H9 (cell line): ENCODE measurements around the gene HDAC3. TPM values are rescaled to one million over a fixed set of nuclear protein-coding genes. Genes with fewer than 3 reads are reported as not detected.

ENCODE experiments used
- DNase-seq: peaks from one replicate; pipeline ENCODE4 v3.0.0-alpha.2; 2017
- H2AFZ ChIP-seq: one replicate; pipeline ENCODE4 v1.6.1; 2013; ENCODE audit warnings: mild to moderate bottlenecking, low read length, control low read depth, moderate library complexity
- H2AK5ac ChIP-seq: 2 replicates; pipeline ENCODE4 v1.6.1; 2013; ENCODE audit warnings: low read length, control low read depth, mixed read lengths; ENCODE audit not compliant: insufficient read length
- H2BK120ac ChIP-seq: one replicate; pipeline ENCODE4 v1.6.1; 2013; ENCODE audit warnings: low read depth, mild to moderate bottlenecking, low read length, control low read depth, inconsistent platforms; ENCODE audit not compliant: poor library complexity, severe bottlenecking
- H2BK12ac ChIP-seq: 2 replicates; pipeline ENCODE4 v1.6.1; 2013; ENCODE audit warnings: low read length, control low read depth, mixed read lengths, low read depth; ENCODE audit not compliant: insufficient read length
- H2BK15ac ChIP-seq: 2 replicates; pipeline ENCODE4 v1.6.1; 2013; ENCODE audit warnings: low read depth, low read length, control low read depth
- H2BK20ac ChIP-seq: one replicate; pipeline ENCODE4 v1.6.1; 2013; ENCODE audit warnings: low read depth, mild to moderate bottlenecking, low read length, control low read depth, inconsistent platforms; ENCODE audit not compliant: poor library complexity, severe bottlenecking
- H2BK5ac ChIP-seq: 2 replicates; pipeline ENCODE4 v1.6.1; 2013; ENCODE audit warnings: low read length, control low read depth, mixed read lengths; ENCODE audit not compliant: insufficient read length
- H3K14ac ChIP-seq: 2 replicates; pipeline ENCODE4 v1.6.1; 2013; ENCODE audit warnings: low read length, control low read depth; ENCODE audit not compliant: insufficient read depth
- H3K18ac ChIP-seq: 2 replicates; pipeline ENCODE4 v1.6.1; 2013; ENCODE audit warnings: low read depth, mild to moderate bottlenecking, mixed read lengths, low read length, control low read depth; ENCODE audit not compliant: insufficient read length
- H3K23ac ChIP-seq: 2 replicates; pipeline ENCODE4 v1.6.1; 2013; ENCODE audit warnings: low read length, control low read depth, mixed read lengths, low read depth; ENCODE audit not compliant: insufficient read length
- H3K23me2 ChIP-seq: 2 replicates; pipeline ENCODE4 v1.6.1; 2013; ENCODE audit warnings: low read depth, mild to moderate bottlenecking, mixed read lengths, low read length, control low read depth; ENCODE audit not compliant: insufficient read length, poor library complexity, severe bottlenecking
- H3K27ac ChIP-seq: 2 replicates; pipeline ENCODE4 v1.5.1; 2013; ENCODE audit warnings: low read length, control low read depth, mixed read lengths, low read depth; ENCODE audit not compliant: insufficient read length
- H3K27me3 ChIP-seq: 2 replicates; pipeline ENCODE4 v1.6.1; 2013; ENCODE audit warnings: low read length, control low read depth, inconsistent platforms; ENCODE audit not compliant: insufficient read depth
- H3K4ac ChIP-seq: 2 replicates; pipeline ENCODE4 v1.6.1; 2013; ENCODE audit warnings: low read depth, mild to moderate bottlenecking, control low read depth, inconsistent platforms, low read length, moderate library complexity
- H3K4me1 ChIP-seq: 2 replicates; pipeline ENCODE4 v1.6.1; 2013; ENCODE audit warnings: low read length, control low read depth, inconsistent platforms; ENCODE audit not compliant: insufficient read depth
- H3K4me2 ChIP-seq: 2 replicates; pipeline ENCODE4 v1.6.1; 2013; ENCODE audit warnings: low read length, control low read depth, mixed read lengths; ENCODE audit not compliant: insufficient read length, insufficient read depth
- H3K56ac ChIP-seq: 2 replicates; pipeline ENCODE4 v1.6.1; 2013; ENCODE audit warnings: low read depth, mild to moderate bottlenecking, mixed read lengths, low read length, control low read depth; ENCODE audit not compliant: insufficient read length
- H3K79me1 ChIP-seq: 2 replicates; pipeline ENCODE4 v1.6.1; 2013; ENCODE audit warnings: low read depth, mild to moderate bottlenecking, moderate library complexity, low read length, control low read depth, inconsistent platforms; ENCODE audit not compliant: insufficient read depth, poor library complexity, severe bottlenecking
- H3K79me2 ChIP-seq: 2 replicates; pipeline ENCODE4 v1.6.1; 2013; ENCODE audit warnings: low read length, control low read depth, inconsistent platforms; ENCODE audit not compliant: insufficient read depth
- H3K9ac ChIP-seq: 2 replicates; pipeline ENCODE4 v1.6.1; 2013; ENCODE audit warnings: low read length, control low read depth, mixed read lengths; ENCODE audit not compliant: insufficient read length; ENCODE audit errors: extremely low read depth
- H3K9me3 ChIP-seq: one replicate; pipeline ENCODE4 v1.6.1; 2013; ENCODE audit warnings: low read depth, low read length, inconsistent platforms; ENCODE audit not compliant: control insufficient read depth
- H3T11ph ChIP-seq: one replicate; pipeline ENCODE4 v1.6.1; 2013; ENCODE audit warnings: mild to moderate bottlenecking, low read length, control low read depth, inconsistent platforms
- H4K20me1 ChIP-seq: one replicate; pipeline ENCODE4 v1.6.1; 2013; ENCODE audit not compliant: control insufficient read depth, insufficient read length, insufficient read depth
- H4K5ac ChIP-seq: 2 replicates; pipeline ENCODE4 v1.6.1; 2013; ENCODE audit warnings: low read depth, mild to moderate bottlenecking, mixed read lengths, low read length, control low read depth; ENCODE audit not compliant: insufficient read length
- H4K8ac ChIP-seq: replicated peaks from 2 replicates; pipeline ENCODE4 v1.6.1; 2013; ENCODE audit warnings: low read length, control low read depth, mixed read lengths, low read depth; ENCODE audit not compliant: insufficient read length
- H4K91ac ChIP-seq: 2 replicates; pipeline ENCODE4 v1.6.1; 2013; ENCODE audit warnings: low read depth, mild to moderate bottlenecking, moderate library complexity, mixed read lengths, low read length, control low read depth; ENCODE audit not compliant: insufficient read length
- H3K27ac Mint-ChIP-seq, 3 experiments: 2 replicates in 2 of 3; 3 replicates in 1 of 3; pipeline ENCODE4 v1.8.0; 2020 to 2021; ENCODE audit warnings: mixed read lengths in 3 of 3, mild to moderate bottlenecking in 1 of 3, moderate library complexity in 1 of 3
- H3K27me3 Mint-ChIP-seq: 2 replicates; pipeline ENCODE4 v1.8.0; 2021; ENCODE audit warnings: low read depth, mild to moderate bottlenecking, moderate library complexity, mixed read lengths
- H3K36me3 Mint-ChIP-seq, 3 experiments: 2 replicates in 2 of 3; 3 replicates in 1 of 3; pipeline ENCODE4 v1.8.0; 2020 to 2021; ENCODE audit warnings: low read depth in 3 of 3, mixed read lengths in 3 of 3; ENCODE audit not compliant: insufficient read depth in 1 of 3
- H3K4me1 Mint-ChIP-seq, 2 experiments: 2 replicates each; pipeline ENCODE4 v1.8.0; 2020; ENCODE audit warnings: mixed read lengths in 2 of 2
- H3K4me3 Mint-ChIP-seq, 2 experiments: 2 replicates in 1 of 2; 3 replicates in 1 of 2; pipeline ENCODE4 v1.8.0; 2020 to 2021; ENCODE audit warnings: mild to moderate bottlenecking in 2 of 2, mixed read lengths in 2 of 2, moderate library complexity in 1 of 2
- H3K9me3 Mint-ChIP-seq, 2 experiments: 2 replicates in 1 of 2; 3 replicates in 1 of 2; pipeline ENCODE4 v1.8.0; 2020; ENCODE audit warnings: mild to moderate bottlenecking in 2 of 2, mixed read lengths in 2 of 2, moderate library complexity in 1 of 2
- WGBS: extraction: QIAGEN DNeasy Blood & Tissue Kit; methylation state at CpG from one replicate; pipeline ENCODE4 v1.1.7; 2013; ENCODE audit warnings: missing lambda C conversion rate, low lambda C conversion rate, mixed read lengths; ENCODE audit not compliant: insufficient read length; ENCODE audit errors: extremely low coverage; 5-methylcytosine and 5-hydroxymethylcytosine counted together
- total RNA-seq: library from RNA; stranded (reverse); gene quantifications from 2 replicates; pipeline ENCODE4 v1.2.1, GENCODE V29; 2021
- TF ChIP-seq, protein P1 (sequence below): fragments of 200-600 bp; sonication (generic); conservative IDR thresholded peaks from 3 replicates; pipeline ENCODE4 v1.8.0; 2021; ENCODE audit warnings: antibody characterized with exemption, mild to moderate bottlenecking

HDAC3 gene
- total RNA-seq, 1 experiment from 2014 or later: 98.3 TPM

DNA sequence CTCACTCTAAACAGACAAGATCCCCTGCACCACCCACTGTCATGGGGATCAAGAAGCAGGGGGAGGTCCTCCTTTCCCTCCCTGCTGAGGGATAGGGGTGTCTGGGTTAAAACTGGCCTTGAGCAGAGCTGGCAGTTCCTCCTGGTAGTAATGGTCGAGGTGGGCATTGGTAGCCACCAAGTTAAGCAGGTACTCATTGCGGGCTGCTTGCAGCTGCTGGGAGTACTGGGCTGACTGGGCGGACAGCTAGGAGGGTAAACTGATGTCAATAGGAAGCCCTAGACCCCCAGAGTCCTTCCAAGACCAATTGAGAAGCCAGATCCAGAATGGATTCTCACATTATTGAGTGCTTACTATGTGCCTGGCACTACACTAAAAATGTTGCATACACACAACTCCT, 11.2 kb upstream of the HDAC3 start:
- H3K4me1 ChIP-seq: no peaks in the 10 kb centered on the region; the same call in 1 of the 2 replicates
- peaks cover 7% of the 10 kb centered on the region; the same call in 1 of the 2 replicates for H3K27me3 Mint-ChIP-seq
- WGBS: no CpG with 5 or more reads among the region's 3 CpGs

More for the DNA sequence above, 11.2 kb upstream of the HDAC3 start:
- no peaks in the 10 kb centered on the region for H3K79me2 ChIP-seq
- no peaks in the 10 kb centered on the region for H3K27me3 ChIP-seq
- H2AK5ac ChIP-seq: no peak overlapping the region
- no peak overlapping the region for H3K27ac ChIP-seq
- no peak overlapping the region for H2BK5ac ChIP-seq
- H2BK20ac ChIP-seq: no peak overlapping the region
- H4K91ac ChIP-seq: no peak overlapping the region
- H3K4me1 Mint-ChIP-seq: peaks cover 19 to 23% of the 10 kb centered on the region in 2 experiments
- H2AFZ ChIP-seq: no peak overlapping the region
- H3K56ac ChIP-seq: no peak overlapping the region
- H2BK15ac ChIP-seq: no peak overlapping the region
- H3K9me3 Mint-ChIP-seq: no peaks in the 10 kb centered on the region
- H3K23me2 ChIP-seq: peaks cover 8% of the 10 kb centered on the region
- H4K20me1 ChIP-seq: no peaks in the 10 kb centered on the region
- no peak overlapping the region for H3K4me3 Mint-ChIP-seq
- H4K8ac ChIP-seq: no peak overlapping the region
- H4K5ac ChIP-seq: no peak overlapping the region
- DNase-seq: no peak
- no peak overlapping the region for H2BK12ac ChIP-seq
- no peak overlapping the region for H3T11ph ChIP-seq
- H3K36me3 Mint-ChIP-seq: peaks cover 12 to 32% (median 25%) of the 10 kb centered on the region in 3 experiments; a peak in 6 of 7 replicates
- H3K9me3 ChIP-seq: no peaks in the 10 kb centered on the region
- no peaks in the 10 kb centered on the region for H3K79me1 ChIP-seq
- no peak overlapping the region for H3K4ac ChIP-seq
- H3K27ac Mint-ChIP-seq: no peak overlapping the region; a peak in 1 of 7 replicates
- TF ChIP-seq, protein P1, sequence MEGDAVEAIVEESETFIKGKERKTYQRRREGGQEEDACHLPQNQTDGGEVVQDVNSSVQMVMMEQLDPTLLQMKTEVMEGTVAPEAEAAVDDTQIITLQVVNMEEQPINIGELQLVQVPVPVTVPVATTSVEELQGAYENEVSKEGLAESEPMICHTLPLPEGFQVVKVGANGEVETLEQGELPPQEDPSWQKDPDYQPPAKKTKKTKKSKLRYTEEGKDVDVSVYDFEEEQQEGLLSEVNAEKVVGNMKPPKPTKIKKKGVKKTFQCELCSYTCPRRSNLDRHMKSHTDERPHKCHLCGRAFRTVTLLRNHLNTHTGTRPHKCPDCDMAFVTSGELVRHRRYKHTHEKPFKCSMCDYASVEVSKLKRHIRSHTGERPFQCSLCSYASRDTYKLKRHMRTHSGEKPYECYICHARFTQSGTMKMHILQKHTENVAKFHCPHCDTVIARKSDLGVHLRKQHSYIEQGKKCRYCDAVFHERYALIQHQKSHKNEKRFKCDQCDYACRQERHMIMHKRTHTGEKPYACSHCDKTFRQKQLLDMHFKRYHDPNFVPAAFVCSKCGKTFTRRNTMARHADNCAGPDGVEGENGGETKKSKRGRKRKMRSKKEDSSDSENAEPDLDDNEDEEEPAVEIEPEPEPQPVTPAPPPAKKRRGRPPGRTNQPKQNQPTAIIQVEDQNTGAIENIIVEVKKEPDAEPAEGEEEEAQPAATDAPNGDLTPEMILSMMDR: no peak
- H3K18ac ChIP-seq: no peak overlapping the region
- H2BK120ac ChIP-seq: no peak overlapping the region
- no peak overlapping the region for H3K9ac ChIP-seq
- H3K23ac ChIP-seq: no peak overlapping the region
- no peak overlapping the region for H3K4me2 ChIP-seq
- no peak overlapping the region for H3K14ac ChIP-seq
